Upper lobe of left lung (tissue), 4 donors: Measurements from ENCODE around the gene SCUBE1.

Experiments used
- CTCF ChIP-seq, 6 experiments: fragments of 450-650 bp in 4 of 6; fragments of 200-600 bp in 2 of 6; sonication (generic) in 2 of 6; IDR thresholded peaks; one replicate each; pipeline ENCODE4 v1.5.1; 2016 to 2019; ENCODE audit warnings: antibody characterized with exemption in 6 of 6
- EP300 ChIP-seq, 4 donors: sonication (generic); formaldehyde crosslinking; IDR thresholded peaks; one replicate each; pipeline ENCODE4 v1.5.1; 2017; ENCODE audit warnings: antibody characterized with exemption in 4 of 4, control low read depth in 2 of 4
- POLR2A ChIP-seq, 4 donors: fragments of 450-650 bp; IDR thresholded peaks; one replicate each; pipeline ENCODE4 v1.5.1; 2016 to 2017; ENCODE audit warnings: antibody characterized with exemption in 4 of 4, mild to moderate bottlenecking in 2 of 4
- POLR2AphosphoS5 ChIP-seq, 2 donors: sonication (generic); formaldehyde crosslinking; IDR thresholded peaks; one replicate each; pipeline ENCODE4 v1.5.1; 2017; ENCODE audit warnings: antibody characterized with exemption in 2 of 2

DNA sequence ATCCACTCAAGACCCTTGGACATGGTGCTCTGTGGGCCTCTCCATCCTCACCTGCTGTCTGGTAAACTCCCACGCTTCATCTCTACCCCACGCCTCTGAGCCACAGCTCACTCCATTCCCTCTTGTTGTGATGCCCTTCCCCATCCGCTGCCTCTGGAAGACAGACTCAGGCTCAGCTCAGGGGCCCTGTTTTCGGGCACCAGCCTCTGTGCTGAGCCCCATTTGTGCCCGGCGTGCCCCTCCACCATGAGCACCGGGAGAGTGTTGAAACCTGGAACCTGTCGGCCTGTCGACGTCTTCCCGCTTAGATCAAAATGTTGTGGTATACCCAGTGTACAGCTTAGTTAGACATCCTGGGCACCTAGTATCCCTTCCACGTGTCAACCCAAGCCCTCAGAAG, 6.5 kb upstream of the SCUBE1 start:
- TF ChIP-seq POLR2A (IDR thresholded peaks at IDR 0.05) (no peak), CTCF (IDR thresholded peaks at IDR 0.05) (no peak), POLR2AphosphoS5 (IDR thresholded peaks at IDR 0.05) (no peak), EP300 (IDR thresholded peaks at IDR 0.05) (no peak)
